Occipital lobe (tissue), 2 donors: ENCODE measurements around the gene DLG2. TPM values are rescaled to one million over a fixed set of nuclear protein-coding genes. Genes with fewer than 3 reads are reported as not detected.
"Not testable (repeated sequence)": the region's sequence is repeated elsewhere in the genome, so short reads cannot be mapped to it uniquely, and the experiment has no call there.

Experiments
- DNase-seq: peaks from one replicate; lab custom pipeline; 2025; lab: John Stamatoyannopoulos, UW
- total RNA-seq: library from RNA; depleted of rRNA; stranded (reverse); fragments of >200 nt; gene quantifications from one replicate; pipeline ENCODE4 v1.2.3, GENCODE V29; 2014

The DLG2 gene
- total RNA-seq, 1 donor from 2014 or later, result 353 TPM

DNA sequence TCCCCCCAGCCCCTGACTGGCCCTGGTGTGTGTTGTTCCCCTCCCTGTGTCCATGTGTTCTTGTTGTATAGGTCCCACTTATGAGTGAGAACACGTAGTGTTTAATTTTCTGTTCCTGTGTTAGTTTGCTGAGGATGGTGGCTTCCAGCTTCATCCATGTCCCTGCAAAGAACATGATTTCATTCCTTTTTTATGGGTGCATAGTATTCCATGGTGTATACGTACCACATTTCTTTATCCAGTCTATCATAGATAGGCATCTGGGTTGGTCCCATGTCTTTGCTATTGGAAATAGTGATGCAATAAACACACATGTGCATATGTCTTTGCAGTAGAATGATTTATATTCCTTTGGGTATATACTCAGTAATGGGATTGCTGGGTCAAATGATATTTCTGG lies 1895.9 kb downstream of the DLG2 start:
- DNase-seq, result not testable (repeated sequence)

DNA sequence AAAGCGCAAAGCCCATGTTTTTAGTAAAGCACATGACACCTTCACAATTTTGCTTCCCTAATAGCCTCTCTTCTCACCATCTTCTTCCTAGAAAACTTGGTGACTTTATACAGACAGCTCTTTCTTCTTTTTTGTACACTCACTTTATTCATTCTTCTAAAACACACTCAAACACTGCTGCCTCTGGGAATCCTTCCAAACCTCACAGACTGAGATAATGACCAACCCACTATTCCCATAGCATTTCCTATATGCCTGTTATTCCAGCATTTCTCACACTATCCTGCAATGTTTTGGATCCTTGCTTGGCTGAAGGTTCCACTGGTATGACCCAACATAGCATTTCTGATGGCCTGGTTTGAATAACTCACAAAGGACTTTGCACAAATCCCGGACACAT lies 1898.9 kb downstream of the DLG2 start:
- DNase-seq, result no peak

DNA sequence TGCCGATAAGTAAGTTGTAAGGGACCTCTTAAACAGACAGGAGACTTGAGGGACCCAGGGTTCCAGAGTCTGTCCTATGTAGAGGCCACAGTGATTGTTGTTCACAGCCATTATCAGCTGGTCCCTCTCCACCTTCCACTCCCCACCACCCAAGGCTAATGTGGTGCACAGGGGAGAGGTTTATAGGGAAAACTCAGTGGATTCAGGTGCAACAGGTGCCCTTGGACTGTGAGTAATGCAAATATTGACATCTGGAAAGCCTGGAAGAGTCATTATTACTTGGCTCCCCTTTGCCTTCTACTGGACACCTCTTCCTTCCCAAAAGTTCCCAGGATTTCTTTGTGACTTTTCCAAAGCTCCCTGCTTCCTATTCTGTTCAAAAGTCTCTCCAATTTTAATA lies 1899.9 kb downstream of the DLG2 start:
- DNase-seq, result no peak

DNA sequence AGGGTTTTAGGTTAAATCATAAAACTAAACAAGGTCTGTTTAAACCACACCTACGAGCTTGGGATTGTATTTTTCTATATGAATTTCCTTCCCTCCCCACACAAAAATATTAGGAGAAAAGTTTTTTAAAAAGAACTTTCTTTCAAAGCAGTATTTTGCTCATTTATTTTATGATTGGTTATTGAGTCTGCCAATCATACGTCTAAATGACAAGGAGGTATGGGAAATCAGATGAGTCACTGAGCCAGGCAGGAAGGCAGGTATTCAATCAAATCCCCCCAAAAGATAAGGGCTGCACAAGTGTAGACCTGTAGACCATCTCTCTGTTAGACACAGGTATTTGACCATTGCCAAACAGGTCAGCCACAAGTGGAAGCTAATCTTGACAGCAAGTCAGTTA lies 1900.8 kb downstream of the DLG2 start:
- DNase-seq, result no peak

DNA sequence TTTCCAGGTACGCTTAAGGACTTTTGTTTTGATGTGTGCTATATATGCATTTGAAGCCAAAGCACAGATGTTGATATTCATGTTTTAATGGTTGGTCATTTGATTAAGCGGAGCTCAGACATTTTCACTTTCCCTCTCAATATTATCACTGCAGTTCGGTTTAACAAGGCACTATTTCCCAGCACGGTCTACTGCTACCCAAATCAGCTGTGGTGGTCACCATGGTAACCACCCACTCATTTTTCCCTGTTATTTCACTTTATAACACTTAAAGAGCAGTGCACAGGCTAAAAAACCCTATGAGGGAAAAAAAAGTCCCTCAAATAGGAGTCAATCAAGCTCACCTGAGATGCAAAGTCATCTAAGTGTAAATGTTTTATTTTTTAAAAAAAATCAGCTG lies 1901.4 kb downstream of the DLG2 start:
- DNase-seq, result no peak

DNA sequence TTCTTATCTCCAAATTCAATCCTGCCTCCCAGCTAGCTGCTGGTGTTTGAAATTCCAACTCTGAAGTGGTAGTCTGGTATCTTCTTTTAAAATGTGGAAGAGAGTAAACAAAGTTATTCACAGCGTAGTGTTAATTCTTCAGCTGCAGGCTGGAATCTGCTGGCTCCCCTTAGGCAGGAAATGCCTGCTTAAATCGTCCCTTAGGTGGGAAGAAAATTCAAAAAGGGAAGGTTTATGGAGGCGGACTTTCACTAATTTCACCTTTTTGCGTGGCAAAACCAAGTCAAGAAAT lies 1901.9 kb downstream of the DLG2 start:
- no peak for DNase-seq

DNA sequence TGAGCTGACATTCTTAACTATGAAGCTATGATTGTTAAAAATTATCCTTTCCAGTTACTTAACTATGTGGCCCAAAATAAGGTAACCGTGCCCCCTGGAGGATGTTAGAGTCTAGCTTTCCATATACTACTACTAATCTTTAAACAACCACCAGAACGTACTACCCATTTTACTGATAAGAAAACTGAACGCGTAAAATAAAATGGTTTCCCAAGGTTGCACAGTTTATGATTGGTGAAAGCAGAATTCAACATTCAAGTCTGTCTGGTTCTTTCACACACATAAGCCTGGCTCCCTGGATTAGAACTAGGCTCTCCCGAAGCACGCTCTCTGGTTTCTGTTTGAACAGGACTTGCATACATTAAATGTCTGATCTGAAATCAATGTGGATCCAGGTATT lies 1903.1 kb downstream of the DLG2 start:
- no peak for DNase-seq

DNA sequence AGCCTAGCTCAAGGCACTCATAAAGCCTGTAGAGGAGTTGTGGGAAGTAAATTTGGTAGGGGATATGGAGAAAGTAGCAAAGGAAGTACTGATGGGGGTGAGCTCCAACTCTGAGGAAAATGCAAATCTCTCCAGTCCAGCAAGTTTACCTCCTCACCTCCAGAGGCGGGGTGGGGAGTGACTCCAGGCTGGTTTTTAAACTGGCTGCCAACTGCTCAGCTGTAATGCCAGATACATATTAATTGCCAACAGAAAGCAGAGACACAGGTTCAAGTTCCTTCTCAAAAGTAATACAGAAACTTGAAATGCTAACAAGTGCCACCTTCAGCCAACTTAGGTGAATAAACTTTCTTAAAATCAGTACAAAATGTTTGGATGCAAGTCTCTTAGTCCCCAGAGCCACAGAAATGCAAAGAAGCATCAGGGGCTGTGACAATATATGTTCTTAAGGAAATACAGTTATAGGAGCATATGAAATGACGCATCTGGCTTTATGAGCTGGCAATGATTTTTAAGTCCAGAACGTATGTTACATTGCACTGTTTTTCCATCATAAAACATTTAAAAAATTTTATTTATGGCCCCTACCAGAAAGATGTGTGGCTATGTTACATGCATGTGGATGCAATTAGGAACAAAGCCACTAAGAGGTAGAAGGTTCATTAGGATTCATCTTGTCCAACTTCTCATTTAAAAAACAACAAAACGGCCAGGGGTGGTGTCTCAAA lies 1904.6 kb downstream of the DLG2 start:
- DNase-seq, result no peak

DNA sequence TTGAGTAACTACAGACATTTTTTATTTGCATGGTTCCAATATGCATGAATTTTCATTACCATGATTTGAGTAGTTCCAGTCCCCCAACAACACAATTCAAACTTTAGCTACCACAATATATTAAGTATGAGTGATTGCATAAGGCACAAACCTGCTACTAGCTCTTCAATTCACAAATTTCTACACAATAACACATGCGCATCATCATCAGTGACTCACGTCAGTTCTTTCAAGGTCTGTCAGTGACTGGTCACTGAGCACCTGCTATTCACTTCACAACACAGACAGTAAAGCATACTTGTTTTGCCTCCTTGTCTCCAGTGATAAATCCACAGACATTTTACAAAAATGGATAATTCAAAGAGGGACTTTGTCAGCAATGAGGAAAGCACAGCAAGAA lies 1905.9 kb downstream of the DLG2 start:
- DNase-seq, result no peak

DNA sequence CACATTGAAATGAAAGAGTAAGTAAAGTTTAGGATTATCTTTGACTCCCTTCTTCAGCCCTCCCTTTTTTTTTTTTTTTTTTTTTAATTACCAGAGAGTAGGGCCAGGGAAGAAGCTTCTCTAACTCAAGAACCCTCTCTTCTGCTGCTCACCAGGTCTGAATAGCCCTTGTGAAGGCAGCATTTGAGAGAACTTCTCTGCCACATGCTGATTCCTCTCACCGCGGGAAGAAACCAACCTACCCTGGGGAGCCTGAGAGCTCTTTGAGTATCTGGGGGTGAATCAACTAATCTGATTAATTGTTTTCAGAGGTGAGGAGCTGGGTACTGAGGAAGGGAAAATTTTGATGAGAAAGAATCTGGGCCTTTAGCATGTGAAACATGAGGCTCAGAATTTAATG lies 1906.5 kb downstream of the DLG2 start:
- DNase-seq, result no peak

DNA sequence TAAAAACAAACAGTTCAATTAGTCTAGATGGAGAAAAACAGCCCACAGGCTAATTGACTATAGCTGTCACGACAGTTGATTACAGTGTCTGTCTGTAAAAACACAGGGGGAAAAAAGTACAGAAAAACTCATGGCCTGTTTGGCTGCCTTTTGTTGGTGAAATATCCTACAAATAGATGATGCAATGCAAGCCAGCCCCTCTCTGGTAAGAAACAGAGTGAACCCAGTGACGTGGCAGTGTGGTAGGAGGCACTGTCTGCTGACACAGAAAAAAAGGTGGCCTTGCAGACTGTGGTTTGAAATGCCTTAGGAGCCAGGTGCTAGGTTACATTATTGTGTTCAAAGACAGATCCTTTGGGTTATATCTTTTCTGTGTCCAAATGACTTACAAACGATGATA lies 1909.6 kb downstream of the DLG2 start:
- no peak for DNase-seq

DNA sequence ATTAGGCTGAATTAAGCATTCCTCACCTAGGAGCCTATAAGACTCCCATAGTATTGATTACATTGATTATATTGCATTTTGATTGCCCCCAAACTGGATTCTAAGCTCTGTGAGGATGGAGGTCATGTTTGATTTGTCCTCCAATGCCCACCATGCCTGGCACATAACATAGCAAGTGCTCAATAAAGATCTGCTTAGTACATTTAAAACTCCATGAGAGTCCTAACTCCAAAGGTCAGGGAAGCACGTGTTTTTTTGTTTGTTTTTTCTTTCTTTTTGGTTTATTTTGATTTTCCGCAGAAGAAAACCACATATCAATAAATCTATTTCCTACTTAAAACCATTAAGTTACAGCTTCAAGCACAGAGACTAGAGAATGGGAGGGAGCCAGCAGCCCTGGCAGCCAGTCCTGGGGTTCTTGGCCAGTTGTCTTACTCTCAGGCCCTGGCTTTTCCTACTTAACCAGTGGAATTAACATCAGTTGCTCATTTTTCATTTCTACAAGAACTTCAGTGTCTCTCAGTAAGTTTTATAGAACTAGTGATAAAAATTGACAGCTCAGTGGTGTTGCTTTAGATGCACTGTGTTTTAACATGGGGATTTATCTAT lies 1911.1 kb downstream of the DLG2 start:
- DNase-seq, result no peak

DNA sequence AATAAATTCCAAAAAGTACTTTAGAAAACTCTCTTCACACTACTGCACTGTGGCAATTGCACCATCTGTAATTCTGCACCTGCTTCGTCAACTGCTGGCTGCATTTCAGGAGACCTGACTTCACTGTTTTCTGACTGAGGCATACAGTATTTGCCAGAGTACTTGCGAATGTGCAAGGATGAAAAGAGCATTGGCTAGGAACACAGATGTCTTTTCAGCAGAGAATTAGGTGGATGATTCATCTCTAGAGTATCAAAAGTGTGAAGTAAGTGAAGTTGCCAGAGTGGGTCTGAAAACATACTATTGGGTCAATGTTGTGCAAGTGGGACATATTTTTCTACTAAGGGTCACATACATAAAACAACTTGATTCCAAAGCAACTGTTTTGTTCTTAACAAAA lies 1913.4 kb downstream of the DLG2 start:
- peak; percentile 68 for DNase-seq

DNA sequence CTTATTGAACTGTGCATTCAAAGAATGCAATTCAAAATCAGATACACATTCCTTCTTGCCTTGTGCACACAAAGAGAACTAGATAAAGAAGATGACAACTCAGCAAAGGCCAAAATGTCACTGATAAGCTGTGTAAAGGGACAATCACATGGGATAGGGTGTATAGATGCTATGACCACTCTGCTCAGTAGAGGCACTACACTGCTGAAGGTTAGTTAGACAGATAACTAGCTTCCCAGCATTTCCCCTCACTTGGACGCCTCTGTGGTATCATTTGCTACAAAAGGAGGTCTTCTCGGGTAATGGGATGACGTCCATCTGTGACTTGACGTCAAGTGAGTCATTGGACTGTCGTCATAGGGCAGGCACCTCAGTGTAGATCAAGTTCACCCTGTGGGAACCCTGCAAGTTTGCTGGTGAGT lies 1916.0 kb downstream of the DLG2 start:
- no peak for DNase-seq

DNA sequence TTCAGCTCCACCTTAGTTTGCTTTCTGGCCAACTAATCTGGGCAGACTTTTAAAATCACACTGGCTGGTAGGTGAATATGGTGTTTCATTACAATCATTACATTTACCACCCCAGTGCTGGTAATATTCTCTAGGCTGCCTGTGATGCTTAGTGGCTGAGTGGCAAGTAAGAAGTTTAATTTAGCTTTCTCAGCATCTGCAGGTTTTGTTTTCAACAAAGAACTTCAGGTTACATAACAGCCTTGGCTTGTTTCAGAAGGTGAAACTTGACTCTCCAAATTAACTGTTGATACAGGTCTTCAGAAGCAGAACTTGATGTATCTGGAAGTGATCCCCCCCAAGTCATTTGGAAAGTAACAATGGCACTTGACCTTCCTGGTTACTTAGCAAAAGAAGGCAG lies 1917.7 kb downstream of the DLG2 start:
- DNase-seq, result no peak

DNA sequence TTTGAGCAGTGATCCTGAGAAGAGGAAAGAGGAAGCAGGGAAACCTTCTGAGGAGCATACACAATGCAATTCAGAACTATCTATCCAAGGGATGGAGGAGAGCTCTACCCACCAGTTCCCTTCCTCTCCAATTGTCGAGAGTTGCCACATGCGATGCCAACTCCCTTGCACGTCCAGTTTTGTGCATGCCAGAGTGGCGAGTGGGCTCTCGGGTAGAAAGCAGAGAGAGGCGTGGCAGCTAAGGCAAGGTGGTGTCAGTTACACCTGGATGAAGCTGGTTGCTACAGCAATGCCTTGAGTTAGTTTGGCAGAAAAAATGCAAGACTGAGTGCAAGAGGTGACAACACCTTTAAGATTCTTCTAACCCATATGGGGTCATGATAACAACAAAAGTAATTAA lies 1920.6 kb downstream of the DLG2 start:
- no peak for DNase-seq

DNA sequence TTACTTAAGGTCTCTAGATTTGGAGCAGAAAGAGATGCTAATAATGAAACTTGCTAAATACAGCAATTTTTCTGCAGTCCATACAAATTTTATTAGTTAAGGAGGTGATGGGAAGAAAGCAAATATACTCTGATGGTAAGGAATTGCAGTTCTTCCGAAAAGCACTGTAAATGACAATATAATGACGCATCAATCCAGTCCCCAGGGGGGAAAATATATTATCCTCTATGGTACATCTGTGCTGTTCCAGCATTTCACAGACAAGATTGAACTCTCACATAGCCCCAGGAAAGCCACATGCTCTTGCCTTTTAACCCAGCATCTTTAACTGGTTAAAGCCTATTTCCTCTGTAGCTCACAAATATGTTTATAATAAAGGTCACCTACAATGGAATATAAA lies 1924.3 kb downstream of the DLG2 start:
- no peak for DNase-seq

DNA sequence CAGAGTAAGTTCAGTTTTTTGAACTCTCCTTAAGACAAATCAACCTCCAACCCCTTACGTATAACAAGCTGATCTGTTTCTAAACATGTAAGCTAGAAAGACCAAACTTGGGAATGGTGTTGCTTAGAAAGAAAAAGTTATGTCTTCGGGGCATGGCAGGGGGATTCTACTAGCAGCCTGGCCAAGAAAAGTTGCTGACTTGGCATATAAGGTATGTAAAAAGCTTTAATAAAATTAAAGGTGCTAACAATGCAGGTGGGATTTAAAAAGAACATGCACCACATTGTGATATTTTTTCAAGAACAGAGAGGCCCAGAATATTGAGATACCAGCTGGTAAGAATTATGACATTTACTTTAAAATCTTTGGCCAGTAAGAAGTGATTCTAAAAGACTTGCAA lies 1929.6 kb downstream of the DLG2 start:
- DNase-seq, result no peak

DNA sequence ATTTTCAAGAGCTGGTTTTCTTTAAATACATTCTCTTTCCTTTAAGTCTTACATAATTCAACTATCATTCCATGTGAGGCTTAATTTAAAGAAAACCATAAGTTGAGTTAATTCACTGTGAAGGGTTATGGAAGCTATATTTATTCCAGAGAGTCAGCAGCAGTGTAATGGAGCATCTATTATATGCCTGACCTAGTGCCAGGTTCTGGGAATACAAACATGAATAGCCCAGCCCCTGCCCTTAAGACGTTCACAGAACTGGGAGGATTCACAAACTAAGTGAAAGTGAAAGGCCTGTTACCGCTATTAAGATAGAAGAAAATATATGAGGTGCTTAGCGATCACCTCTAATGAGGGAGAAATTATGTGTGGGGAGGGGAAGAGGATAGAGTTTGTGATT lies 1932.1 kb downstream of the DLG2 start:
- no peak for DNase-seq

DNA sequence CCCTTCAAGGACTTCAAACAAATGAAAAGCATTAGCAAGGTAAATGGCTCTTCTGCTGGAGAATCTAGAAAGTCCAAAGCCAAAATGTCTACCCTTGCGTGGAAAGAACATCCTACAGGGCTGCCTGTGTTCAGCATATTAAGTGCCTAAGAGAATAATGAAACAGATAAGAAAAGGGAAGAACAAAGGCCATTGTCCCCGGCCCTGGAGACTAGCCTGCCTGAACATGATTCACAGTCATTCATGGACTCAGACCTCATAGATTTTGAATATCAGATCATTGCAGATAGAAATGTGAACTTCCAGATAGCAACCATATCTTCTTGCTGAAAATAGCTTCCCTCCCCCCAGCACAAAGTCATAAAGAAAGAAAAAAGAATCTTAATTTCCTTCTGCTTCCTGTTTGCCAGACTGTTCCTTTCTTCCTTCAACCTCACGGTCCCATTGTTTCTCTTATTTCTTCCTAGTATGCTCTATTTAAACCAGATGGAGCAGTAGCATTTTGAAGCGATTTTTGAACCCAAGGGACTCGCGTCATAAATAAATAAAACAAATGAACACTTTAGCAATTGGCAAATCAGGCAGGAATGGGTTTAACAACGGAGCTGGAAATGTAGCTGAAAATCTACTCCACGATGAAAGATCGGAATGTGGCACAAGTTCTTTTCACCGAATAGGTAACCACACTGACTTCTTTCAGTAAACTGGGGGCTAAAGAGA lies 1932.8 kb downstream of the DLG2 start:
- peak; percentile 20 for DNase-seq

DNA sequence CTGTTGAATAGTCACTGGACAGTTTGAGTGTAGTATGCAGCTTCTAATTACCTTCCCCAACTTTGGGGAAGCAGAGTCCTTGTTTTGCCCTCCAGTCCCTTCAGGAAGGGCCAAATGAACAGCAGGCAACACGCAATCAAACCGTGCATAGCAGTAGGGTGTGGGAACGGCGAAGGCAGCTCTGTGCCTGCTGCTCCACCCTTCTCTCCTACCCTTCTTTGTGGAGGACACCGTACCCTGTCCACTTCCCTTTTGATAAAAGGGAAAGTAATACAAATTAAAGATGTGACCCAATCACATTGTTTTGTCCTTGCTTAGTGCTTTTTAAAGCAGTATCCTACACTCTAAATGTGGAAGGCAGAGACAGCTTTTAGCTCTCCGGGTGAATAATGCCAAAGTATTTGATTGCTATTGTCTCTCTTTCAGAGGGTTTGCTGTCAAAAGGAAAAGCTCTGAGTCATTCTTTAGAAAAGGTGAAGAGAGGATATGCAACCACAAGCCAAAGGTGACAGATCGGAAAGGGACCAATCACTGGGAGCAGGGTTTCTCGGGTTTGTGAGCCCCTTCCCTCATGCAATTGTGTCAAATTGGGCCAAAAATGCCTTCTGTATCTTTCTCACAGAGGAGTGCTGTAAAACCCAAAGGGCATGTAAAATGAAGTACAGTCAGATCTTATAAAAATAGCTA lies 1933.7 kb downstream of the DLG2 start:
- DNase-seq, result no peak

DNA sequence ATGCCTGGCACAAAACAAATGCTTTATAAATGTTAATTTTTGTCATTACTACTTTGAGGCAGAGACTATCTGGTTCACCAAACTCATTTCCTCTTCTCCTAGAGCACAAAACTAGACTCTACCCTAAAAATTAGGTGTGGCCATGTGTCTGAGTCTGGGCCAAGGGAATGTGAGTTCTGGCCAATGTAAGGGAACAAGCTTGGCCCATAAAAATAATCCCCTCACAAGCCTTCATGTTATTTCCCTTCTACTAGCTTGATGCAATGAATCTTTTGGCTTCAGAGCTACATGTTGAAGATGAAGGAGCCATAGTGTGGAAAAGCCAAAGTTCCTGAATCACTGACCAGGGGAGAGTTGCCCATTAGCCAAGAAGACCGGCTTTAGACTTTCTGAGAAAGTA lies 1934.5 kb downstream of the DLG2 start:
- DNase-seq, result no peak
